Gastroesophageal sphincter (tissue), 3 donors: Measurements from ENCODE around the gene GYPA.
"Not testable (repeated sequence)": the region's sequence is repeated elsewhere in the genome, so short reads cannot be mapped to it uniquely, and the experiment has no call there.

Experiments used
- POLR2A ChIP-seq, 2 donors: fragments of 450-650 bp; IDR thresholded peaks; one replicate each; pipeline ENCODE4 v1.6.1; 2017; ENCODE audit warnings: antibody characterized with exemption in 2 of 2, mild to moderate bottlenecking in 2 of 2, moderate library complexity in 1 of 2
- TF ChIP-seq, protein P1 (sequence below), 4 experiments: fragments of 200-600 bp in 2 of 4; fragments of 450-650 bp in 2 of 4; sonication (generic) in 1 of 4; IDR thresholded peaks; one replicate each; pipeline ENCODE4 v1.5.1; 2017 to 2019; ENCODE audit warnings: antibody characterized with exemption in 4 of 4, mild to moderate bottlenecking in 2 of 4, moderate library complexity in 2 of 4

DNA sequence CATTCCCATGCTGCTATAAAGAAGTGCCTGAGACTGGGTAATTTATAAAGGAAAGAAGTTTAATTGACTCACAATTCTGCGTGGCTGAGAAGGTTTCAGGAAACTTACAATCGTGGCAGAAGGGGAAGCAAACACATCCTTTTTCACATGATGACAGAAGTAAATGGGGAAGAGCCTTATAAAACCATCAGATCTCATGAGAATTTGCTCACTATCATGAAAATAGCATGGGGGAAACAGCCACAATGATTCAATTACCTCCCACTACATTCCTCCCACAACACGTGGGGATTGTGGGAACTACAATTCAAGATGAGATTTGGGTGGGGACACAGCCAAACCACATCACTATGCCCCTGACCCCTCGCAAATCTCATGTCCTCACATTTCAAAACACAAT is 46.5 kb downstream of the GYPA start:
- TF ChIP-seq, protein P1, sequence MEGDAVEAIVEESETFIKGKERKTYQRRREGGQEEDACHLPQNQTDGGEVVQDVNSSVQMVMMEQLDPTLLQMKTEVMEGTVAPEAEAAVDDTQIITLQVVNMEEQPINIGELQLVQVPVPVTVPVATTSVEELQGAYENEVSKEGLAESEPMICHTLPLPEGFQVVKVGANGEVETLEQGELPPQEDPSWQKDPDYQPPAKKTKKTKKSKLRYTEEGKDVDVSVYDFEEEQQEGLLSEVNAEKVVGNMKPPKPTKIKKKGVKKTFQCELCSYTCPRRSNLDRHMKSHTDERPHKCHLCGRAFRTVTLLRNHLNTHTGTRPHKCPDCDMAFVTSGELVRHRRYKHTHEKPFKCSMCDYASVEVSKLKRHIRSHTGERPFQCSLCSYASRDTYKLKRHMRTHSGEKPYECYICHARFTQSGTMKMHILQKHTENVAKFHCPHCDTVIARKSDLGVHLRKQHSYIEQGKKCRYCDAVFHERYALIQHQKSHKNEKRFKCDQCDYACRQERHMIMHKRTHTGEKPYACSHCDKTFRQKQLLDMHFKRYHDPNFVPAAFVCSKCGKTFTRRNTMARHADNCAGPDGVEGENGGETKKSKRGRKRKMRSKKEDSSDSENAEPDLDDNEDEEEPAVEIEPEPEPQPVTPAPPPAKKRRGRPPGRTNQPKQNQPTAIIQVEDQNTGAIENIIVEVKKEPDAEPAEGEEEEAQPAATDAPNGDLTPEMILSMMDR (IDR thresholded peaks at IDR 0.05), result not testable (repeated sequence)
- not testable (repeated sequence) for TF ChIP-seq POLR2A (IDR thresholded peaks at IDR 0.05)
